ENCODE measurements around the gene THSD7A. TPM values are rescaled to one million over a fixed set of nuclear protein-coding genes. Genes with fewer than 3 reads are reported as not detected.

THSD7A gene
- total RNA-seq, 1 experiment from 2014 or later: not detected

GRCh38 chr7:11775401-11775800 is 56.6 kb downstream of the THSD7A start:
- no peaks in the 10 kb centered on the region for H3K27me3 ChIP-seq (ENCODE audit: low read length)
- H3K4me1 ChIP-seq (ENCODE audit: low read length): peaks cover 5% of the 10 kb centered on the region
- H3K4me3 ChIP-seq (ENCODE audit: low read length): no peak overlapping the region
- no peaks in the 10 kb centered on the region for H3K9me3 ChIP-seq (ENCODE audit: low read length)
- H3K4me2 ChIP-seq (ENCODE audit: low read depth, low read length, poor library complexity, severe bottlenecking): no peak overlapping the region
- H3K27ac ChIP-seq (ENCODE audit: low read length): no peak overlapping the region
- H4K20me1 ChIP-seq (ENCODE audit: insufficient read depth, low read depth, low read length): no peaks in the 10 kb centered on the region
- no peaks in the 10 kb centered on the region for H3K79me2 ChIP-seq (ENCODE audit: low read length)
- no peaks in the 10 kb centered on the region for H3K9me2 ChIP-seq (replicated peaks; ENCODE audit: insufficient read depth, low read length)
- H2AFZ ChIP-seq (ENCODE audit: low read length): no peak overlapping the region
- H3K9ac ChIP-seq (ENCODE audit: low read length): no peak overlapping the region
- no peaks in the 10 kb centered on the region for H3K36me3 ChIP-seq (ENCODE audit: insufficient read depth, low read length)
- no peak for DNase-seq

GRCh38 chr7:11768263-11768662 is 63.7 kb downstream of the THSD7A start:
- no peak overlapping the region for H3K27ac ChIP-seq (ENCODE audit: low read length)

GRCh38 chr7:11767148-11767547 is 64.8 kb downstream of the THSD7A start:
- Histone ChIP-seq H3K27ac (ENCODE audit: low read length) (no peak overlapping the region), H4K20me1 (ENCODE audit: insufficient read depth, low read depth, low read length) (no peaks in the 10 kb centered on the region), H3K9ac (ENCODE audit: low read length) (no peak overlapping the region), H2AFZ (ENCODE audit: low read length) (no peak overlapping the region), H3K4me2 (ENCODE audit: low read depth, low read length, poor library complexity, severe bottlenecking) (no peak overlapping the region), H3K79me2 (ENCODE audit: low read length) (no peaks in the 10 kb centered on the region), H3K9me2 (replicated peaks; ENCODE audit: insufficient read depth, low read length) (no peaks in the 10 kb centered on the region), H3K9me3 (ENCODE audit: low read length) (no peaks in the 10 kb centered on the region), H3K27me3 (ENCODE audit: low read length) (no peaks in the 10 kb centered on the region), H3K4me3 (ENCODE audit: low read length) (no peak overlapping the region), H3K36me3 (ENCODE audit: insufficient read depth, low read length) (no peaks in the 10 kb centered on the region), H3K4me1 (ENCODE audit: low read length) (no peaks in the 10 kb centered on the region)
- DNase-seq: no peak

More at GRCh38 chr7:11768263-11768662, 63.7 kb downstream of the THSD7A start:
- H2AFZ ChIP-seq (ENCODE audit: low read length): no peak overlapping the region
- H3K9me2 ChIP-seq (replicated peaks; ENCODE audit: insufficient read depth, low read length): no peaks in the 10 kb centered on the region
- H3K36me3 ChIP-seq (ENCODE audit: insufficient read depth, low read length): no peaks in the 10 kb centered on the region
- H3K4me3 ChIP-seq (ENCODE audit: low read length): no peak overlapping the region
- no peak for DNase-seq
- H3K9ac ChIP-seq (ENCODE audit: low read length): no peak overlapping the region
- H3K27me3 ChIP-seq (ENCODE audit: low read length): no peaks in the 10 kb centered on the region
- no peak overlapping the region for H3K4me2 ChIP-seq (ENCODE audit: low read depth, low read length, poor library complexity, severe bottlenecking)
- H3K4me1 ChIP-seq (ENCODE audit: low read length): no peaks in the 10 kb centered on the region
- no peaks in the 10 kb centered on the region for H3K9me3 ChIP-seq (ENCODE audit: low read length)
- no peaks in the 10 kb centered on the region for H3K79me2 ChIP-seq (ENCODE audit: low read length)
- H4K20me1 ChIP-seq (ENCODE audit: insufficient read depth, low read depth, low read length): no peaks in the 10 kb centered on the region

- no peaks in the 10 kb centered on the region for H3K27me3 ChIP-seq (ENCODE audit: low read length)
- H3K36me3 ChIP-seq (ENCODE audit: insufficient read depth, low read length): no peaks in the 10 kb centered on the region
- H3K27ac ChIP-seq (ENCODE audit: low read length): no peak overlapping the region
- no peak overlapping the region for H3K4me3 ChIP-seq (ENCODE audit: low read length)
- H2AFZ ChIP-seq (ENCODE audit: low read length): no peak overlapping the region
- H3K79me2 ChIP-seq (ENCODE audit: low read length): no peaks in the 10 kb centered on the region
- H3K9ac ChIP-seq (ENCODE audit: low read length): no peak overlapping the region
- H4K20me1 ChIP-seq (ENCODE audit: insufficient read depth, low read depth, low read length): no peaks in the 10 kb centered on the region
- no peaks in the 10 kb centered on the region for H3K4me1 ChIP-seq (ENCODE audit: low read length)
- no peaks in the 10 kb centered on the region for H3K9me2 ChIP-seq (replicated peaks; ENCODE audit: insufficient read depth, low read length)
- DNase-seq: no peak
- no peak overlapping the region for H3K4me2 ChIP-seq (ENCODE audit: low read depth, low read length, poor library complexity, severe bottlenecking)
- H3K9me3 ChIP-seq (ENCODE audit: low read length): no peaks in the 10 kb centered on the region
Measured at GRCh38 chr7:11760372-11760771, 71.6 kb downstream of the THSD7A start.

GRCh38 chr7:11758627-11759111 is 73.3 kb downstream of the THSD7A start:
- Histone ChIP-seq H3K4me1 (ENCODE audit: low read length) (no peaks in the 10 kb centered on the region), H2AFZ (ENCODE audit: low read length) (no peak overlapping the region), H4K20me1 (ENCODE audit: insufficient read depth, low read depth, low read length) (no peaks in the 10 kb centered on the region), H3K9me3 (ENCODE audit: low read length) (no peaks in the 10 kb centered on the region), H3K9me2 (replicated peaks; ENCODE audit: insufficient read depth, low read length) (no peaks in the 10 kb centered on the region), H3K4me3 (ENCODE audit: low read length) (no peak overlapping the region), H3K79me2 (ENCODE audit: low read length) (no peaks in the 10 kb centered on the region), H3K4me2 (ENCODE audit: low read depth, low read length, poor library complexity, severe bottlenecking) (no peak overlapping the region), H3K9ac (ENCODE audit: low read length) (no peak overlapping the region), H3K27ac (ENCODE audit: low read length) (no peak overlapping the region), H3K36me3 (ENCODE audit: insufficient read depth, low read length) (no peaks in the 10 kb centered on the region), H3K27me3 (ENCODE audit: low read length) (no peaks in the 10 kb centered on the region)
- DNase-seq: no peak

- Histone ChIP-seq H3K9ac (ENCODE audit: low read length) (no peak overlapping the region), H4K20me1 (ENCODE audit: insufficient read depth, low read depth, low read length) (no peaks in the 10 kb centered on the region), H3K27me3 (ENCODE audit: low read length) (no peaks in the 10 kb centered on the region), H3K27ac (ENCODE audit: low read length) (no peak overlapping the region), H3K9me3 (ENCODE audit: low read length) (no peaks in the 10 kb centered on the region), H3K9me2 (replicated peaks; ENCODE audit: insufficient read depth, low read length) (no peaks in the 10 kb centered on the region), H3K4me1 (ENCODE audit: low read length) (no peaks in the 10 kb centered on the region), H3K4me2 (ENCODE audit: low read depth, low read length, poor library complexity, severe bottlenecking) (no peak overlapping the region), H3K4me3 (ENCODE audit: low read length) (no peak overlapping the region), H3K79me2 (ENCODE audit: low read length) (no peaks in the 10 kb centered on the region), H2AFZ (ENCODE audit: low read length) (no peak overlapping the region), H3K36me3 (ENCODE audit: insufficient read depth, low read length) (no peaks in the 10 kb centered on the region)
- no peak for DNase-seq
Measured at GRCh38 chr7:11757153-11757552, 74.8 kb downstream of the THSD7A start.

- H3K27ac ChIP-seq (ENCODE audit: low read length): no peak overlapping the region
- H2AFZ ChIP-seq (ENCODE audit: low read length): no peak overlapping the region
- no peak for DNase-seq
- H3K9ac ChIP-seq (ENCODE audit: low read length): no peak overlapping the region
- no peak overlapping the region for H3K4me3 ChIP-seq (ENCODE audit: low read length)
- no peaks in the 10 kb centered on the region for H3K9me2 ChIP-seq (replicated peaks; ENCODE audit: insufficient read depth, low read length)
- H3K36me3 ChIP-seq (ENCODE audit: insufficient read depth, low read length): no peaks in the 10 kb centered on the region
- H4K20me1 ChIP-seq (ENCODE audit: insufficient read depth, low read depth, low read length): no peaks in the 10 kb centered on the region
- peaks cover 4% of the 10 kb centered on the region for H3K4me1 ChIP-seq (ENCODE audit: low read length)
- no peaks in the 10 kb centered on the region for H3K9me3 ChIP-seq (ENCODE audit: low read length)
- H3K4me2 ChIP-seq (ENCODE audit: low read depth, low read length, poor library complexity, severe bottlenecking): no peak overlapping the region
- H3K79me2 ChIP-seq (ENCODE audit: low read length): no peaks in the 10 kb centered on the region
- H3K27me3 ChIP-seq (ENCODE audit: low read length): no peaks in the 10 kb centered on the region
Measured at GRCh38 chr7:11754933-11755332, 77.1 kb downstream of the THSD7A start.

- H3K4me1 ChIP-seq (ENCODE audit: low read length): peaks cover 8% of the 10 kb centered on the region
- no peak overlapping the region for H3K9ac ChIP-seq (ENCODE audit: low read length)
- no peaks in the 10 kb centered on the region for H3K79me2 ChIP-seq (ENCODE audit: low read length)
- H3K27me3 ChIP-seq (ENCODE audit: low read length): no peaks in the 10 kb centered on the region
- H4K20me1 ChIP-seq (ENCODE audit: insufficient read depth, low read depth, low read length): no peaks in the 10 kb centered on the region
- H3K27ac ChIP-seq (ENCODE audit: low read length): no peak overlapping the region
- no peak overlapping the region for H3K4me3 ChIP-seq (ENCODE audit: low read length)
- no peak overlapping the region for H2AFZ ChIP-seq (ENCODE audit: low read length)
- no peaks in the 10 kb centered on the region for H3K9me3 ChIP-seq (ENCODE audit: low read length)
- no peaks in the 10 kb centered on the region for H3K36me3 ChIP-seq (ENCODE audit: insufficient read depth, low read length)
- H3K9me2 ChIP-seq (replicated peaks; ENCODE audit: insufficient read depth, low read length): no peaks in the 10 kb centered on the region
- no peak for DNase-seq
- no peak overlapping the region for H3K4me2 ChIP-seq (ENCODE audit: low read depth, low read length, poor library complexity, severe bottlenecking)
Measured at GRCh38 chr7:11754123-11754522, 77.9 kb downstream of the THSD7A start.

- Histone ChIP-seq H3K4me3 (ENCODE audit: low read length) (no peak overlapping the region), H3K27ac (ENCODE audit: low read length) (no peak overlapping the region), H3K9me2 (replicated peaks; ENCODE audit: insufficient read depth, low read length) (no peaks in the 10 kb centered on the region), H3K9ac (ENCODE audit: low read length) (no peak overlapping the region), H3K79me2 (ENCODE audit: low read length) (no peaks in the 10 kb centered on the region), H4K20me1 (ENCODE audit: insufficient read depth, low read depth, low read length) (no peaks in the 10 kb centered on the region), H2AFZ (ENCODE audit: low read length) (no peak overlapping the region), H3K4me2 (ENCODE audit: low read depth, low read length, poor library complexity, severe bottlenecking) (no peak overlapping the region), H3K4me1 (ENCODE audit: low read length) (peaks cover 8% of the 10 kb centered on the region), H3K36me3 (ENCODE audit: insufficient read depth, low read length) (no peaks in the 10 kb centered on the region), H3K9me3 (ENCODE audit: low read length) (no peaks in the 10 kb centered on the region), H3K27me3 (ENCODE audit: low read length) (no peaks in the 10 kb centered on the region)
- no peak for DNase-seq
Measured at GRCh38 chr7:11753433-11753832, 78.6 kb downstream of the THSD7A start.
